DOHH2 (cell line): ENCODE measurements around the gene DMBT1.

Experiments used
- CTCF ChIP-seq: fragments of 200-600 bp; sonication (generic); IDR thresholded peaks from one replicate; pipeline ENCODE4 v1.5.1; 2014; ENCODE audit warnings: antibody characterized with exemption, mild to moderate bottlenecking, low read depth, low read length; ENCODE audit not compliant: poor library complexity, severe bottlenecking
- EZH2phosphoT487 ChIP-seq: fragments of 200-600 bp; sonication (generic); IDR thresholded peaks from 2 replicates; pipeline ENCODE4 v1.6.1; 2017; ENCODE audit warnings: borderline replicate concordance, mild to moderate bottlenecking, antibody characterized with exemption, low read length, moderate library complexity, mixed read lengths

DNA sequence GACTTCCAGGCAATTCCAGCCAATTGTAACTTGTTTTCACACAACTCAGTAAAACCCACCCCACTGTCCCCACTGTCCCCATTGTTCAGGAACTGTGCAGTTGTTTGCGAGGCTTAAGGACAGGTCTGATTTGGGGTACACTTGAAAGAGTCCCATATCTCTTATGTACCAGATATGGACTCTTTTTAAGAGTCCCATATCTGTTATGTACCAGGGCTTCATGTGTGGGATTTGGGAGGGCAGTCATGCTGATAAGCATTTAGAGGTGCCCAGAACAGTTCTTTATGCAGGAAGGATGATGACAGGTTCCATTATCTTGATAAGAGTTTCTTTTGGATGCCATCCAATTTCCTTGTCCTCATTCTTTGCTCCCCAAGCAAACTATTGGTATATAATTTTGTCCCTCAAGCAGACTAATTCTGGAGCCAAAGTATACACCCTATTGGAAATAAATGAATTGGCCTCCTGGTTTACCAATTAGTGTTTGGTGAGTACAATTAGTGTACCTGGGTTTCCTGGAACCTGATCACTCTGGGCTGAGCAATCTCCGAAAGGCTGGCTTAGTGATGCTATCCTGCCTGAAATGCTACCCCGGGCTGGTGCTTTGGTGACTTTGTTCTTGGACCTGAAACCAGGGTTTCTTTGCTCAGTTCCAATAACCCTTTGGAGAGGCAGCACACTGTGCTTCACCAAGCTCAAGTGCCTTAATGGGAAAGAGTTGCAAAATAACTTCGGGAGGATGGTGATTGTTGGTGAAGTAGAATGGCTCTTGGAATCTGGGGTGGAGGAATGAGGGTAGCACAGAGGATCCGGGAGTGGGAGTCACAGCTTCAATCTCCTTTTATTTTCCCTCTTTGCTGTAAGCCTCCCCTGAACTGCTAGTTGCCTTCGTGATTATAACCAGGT is 6.2 kb upstream of the DMBT1 start:
- no peak for TF ChIP-seq CTCF
- no peak for TF ChIP-seq EZH2phosphoT487
